Gastrocnemius medialis (tissue), 4 donors: ENCODE measurements around the gene ATOH7.

Source experiments
- CTCF ChIP-seq, 5 experiments: fragments of 450-650 bp in 3 of 5; fragments of 200-600 bp in 2 of 5; sonication (generic) in 2 of 5; IDR thresholded peaks in 4 of 5; conservative IDR thresholded peaks in 1 of 5; 1 replicate in 4 of 5; 2 replicates in 1 of 5; pipeline ENCODE4 v1.5.1; 2016 to 2019; ENCODE audit warnings: antibody characterized with exemption in 5 of 5, mild to moderate bottlenecking in 3 of 5, moderate library complexity in 3 of 5
- POLR2A ChIP-seq, 2 donors: fragments of 450-650 bp; IDR thresholded peaks; one replicate each; pipeline ENCODE4 v1.6.1; 2017; ENCODE audit warnings: antibody characterized with exemption in 2 of 2, mild to moderate bottlenecking in 2 of 2, moderate library complexity in 2 of 2

- no peak for TF ChIP-seq CTCF (IDR thresholded peaks at IDR 0.05 in 4 of 5, conservative IDR thresholded peaks at IDR 0.05 in 1 of 5)
- TF ChIP-seq POLR2A (IDR thresholded peaks at IDR 0.05): no peak
Measured at GRCh38 chr10:68235581-68235980, 3.7 kb upstream of the ATOH7 start.
